ENCODE results near the gene SULT1C4.

GRCh38 chr2:108355906-108356734, 21.6 kb upstream of the SULT1C4 start:
- TF ChIP-seq CTCF (IDR thresholded peaks at IDR 0.05; ENCODE audit: poor library complexity) = no peak
- no peak for TF ChIP-seq EZH2phosphoT487 (IDR thresholded peaks at IDR 0.05; ENCODE audit: low read depth, severe bottlenecking, unreplicated experiment)
- TF ChIP-seq EZH2 (IDR thresholded peaks at IDR 0.05; ENCODE audit: borderline replicate concordance) = no peak

Data from hepatocyte (in vitro differentiated cells).